Ovary (tissue), 3 donors: Measurements from ENCODE around the gene IL17B.

ENCODE experiments used
- CTCF ChIP-seq, 3 donors: fragments of 450-650 bp in 2 of 3; fragments of 200-600 bp in 1 of 3; IDR thresholded peaks; one replicate each; pipeline versions ENCODE4 v1.5.1 to v1.8.0; 2016 to 2022; ENCODE audit warnings: antibody characterized with exemption in 3 of 3, mild to moderate bottlenecking in 1 of 3
- EP300 ChIP-seq: sonication (generic); formaldehyde crosslinking; IDR thresholded peaks from one replicate; pipeline ENCODE4 v1.6.1; 2017; ENCODE audit warnings: antibody characterized with exemption
- POLR2A ChIP-seq: fragments of 450-650 bp; IDR thresholded peaks from one replicate; pipeline ENCODE4 v1.6.1; 2017; ENCODE audit warnings: antibody characterized with exemption, mild to moderate bottlenecking, moderate library complexity
- donor health status: DM: no; HTN: no; CAD: no.

- TF ChIP-seq CTCF (IDR thresholded peaks at IDR 0.05), result no peak
- TF ChIP-seq EP300, result no peak
- TF ChIP-seq POLR2A, result no peak
These were observed 53.8 kb downstream of the IL17B start for GRCh38 chr5:149325166-149325735.
